SK-N-MC (cell line): ENCODE measurements around the gene ADARB2.

Experiments used
- EZH2 ChIP-seq: fragments of 200-600 bp; sonication (generic); IDR thresholded peaks from one replicate; pipeline ENCODE4 v1.6.1; 2017; ENCODE audit warnings: antibody characterized with exemption
- FOXP2 ChIP-seq: optimal IDR thresholded peaks from 2 replicates; pipeline ENCODE3; 2011; ENCODE audit warnings: mild to moderate bottlenecking, moderate library complexity; ENCODE audit not compliant: insufficient read depth; ENCODE audit errors: extremely low read length, control extremely low read depth
- POLR2AphosphoS5 ChIP-seq: IDR thresholded peaks from 2 replicates; pipeline ENCODE4 v1.6.1; 2012; ENCODE audit warnings: mild to moderate bottlenecking, low read depth, low read length, borderline replicate concordance

GRCh38 chr10:1402016-1402770 lies 335.1 kb downstream of the ADARB2 start:
- TF ChIP-seq POLR2AphosphoS5 (no peak), EZH2 (no peak), FOXP2 (no peak)
